GM12873 (cell line): ENCODE data around the gene PACS1.

Experiments
- TF ChIP-seq, protein P1 (sequence below): IDR thresholded peaks from 2 replicates; pipeline ENCODE4 v1.5.1; 2012; ENCODE audit warnings: low read depth, mild to moderate bottlenecking, moderate library complexity, low read length, control low read depth; ENCODE audit not compliant: insufficient read depth; ENCODE audit errors: missing control alignments

The PACS1 gene

DNA sequence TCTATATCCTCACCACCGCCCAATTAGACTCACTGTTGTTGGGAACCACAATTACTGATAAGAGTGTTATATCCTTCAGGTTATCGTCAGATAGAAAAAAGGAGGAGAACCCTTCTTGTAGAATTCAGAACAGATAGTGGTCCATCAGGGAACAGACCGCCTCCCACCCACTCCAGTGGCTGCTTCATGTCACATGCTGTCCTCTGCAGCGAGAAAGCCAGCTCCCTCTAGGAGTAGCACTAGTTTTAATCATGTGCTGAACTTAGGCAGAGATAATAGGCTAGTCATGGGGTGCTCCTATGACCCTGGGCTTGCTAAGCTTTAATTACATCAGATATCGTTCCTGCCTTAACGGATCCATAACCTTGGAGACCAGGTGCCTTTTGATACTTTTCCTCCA is 146.8 kb downstream of the PACS1 start:
- TF ChIP-seq, protein P1, sequence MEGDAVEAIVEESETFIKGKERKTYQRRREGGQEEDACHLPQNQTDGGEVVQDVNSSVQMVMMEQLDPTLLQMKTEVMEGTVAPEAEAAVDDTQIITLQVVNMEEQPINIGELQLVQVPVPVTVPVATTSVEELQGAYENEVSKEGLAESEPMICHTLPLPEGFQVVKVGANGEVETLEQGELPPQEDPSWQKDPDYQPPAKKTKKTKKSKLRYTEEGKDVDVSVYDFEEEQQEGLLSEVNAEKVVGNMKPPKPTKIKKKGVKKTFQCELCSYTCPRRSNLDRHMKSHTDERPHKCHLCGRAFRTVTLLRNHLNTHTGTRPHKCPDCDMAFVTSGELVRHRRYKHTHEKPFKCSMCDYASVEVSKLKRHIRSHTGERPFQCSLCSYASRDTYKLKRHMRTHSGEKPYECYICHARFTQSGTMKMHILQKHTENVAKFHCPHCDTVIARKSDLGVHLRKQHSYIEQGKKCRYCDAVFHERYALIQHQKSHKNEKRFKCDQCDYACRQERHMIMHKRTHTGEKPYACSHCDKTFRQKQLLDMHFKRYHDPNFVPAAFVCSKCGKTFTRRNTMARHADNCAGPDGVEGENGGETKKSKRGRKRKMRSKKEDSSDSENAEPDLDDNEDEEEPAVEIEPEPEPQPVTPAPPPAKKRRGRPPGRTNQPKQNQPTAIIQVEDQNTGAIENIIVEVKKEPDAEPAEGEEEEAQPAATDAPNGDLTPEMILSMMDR = no peak

DNA sequence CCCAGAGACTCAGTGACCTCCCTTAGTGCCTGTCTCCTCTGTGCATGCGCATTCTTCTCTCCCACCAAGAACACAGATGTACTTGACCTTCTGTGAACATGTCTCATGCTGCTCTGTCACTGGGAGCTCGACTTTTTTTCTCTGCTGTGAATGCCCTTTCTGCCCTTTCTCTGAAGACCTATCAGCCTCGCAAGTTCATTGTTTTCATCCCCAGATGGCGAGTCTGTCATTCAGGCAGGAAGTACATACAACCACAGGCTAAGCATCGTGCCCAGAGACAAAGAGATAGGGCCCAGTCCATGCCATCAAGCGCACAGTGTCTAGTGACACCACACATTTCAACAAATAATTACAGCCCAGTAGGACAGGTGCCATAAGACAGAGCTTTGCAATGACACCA is 148.0 kb downstream of the PACS1 start:
- TF ChIP-seq, protein P1 = no peak

DNA sequence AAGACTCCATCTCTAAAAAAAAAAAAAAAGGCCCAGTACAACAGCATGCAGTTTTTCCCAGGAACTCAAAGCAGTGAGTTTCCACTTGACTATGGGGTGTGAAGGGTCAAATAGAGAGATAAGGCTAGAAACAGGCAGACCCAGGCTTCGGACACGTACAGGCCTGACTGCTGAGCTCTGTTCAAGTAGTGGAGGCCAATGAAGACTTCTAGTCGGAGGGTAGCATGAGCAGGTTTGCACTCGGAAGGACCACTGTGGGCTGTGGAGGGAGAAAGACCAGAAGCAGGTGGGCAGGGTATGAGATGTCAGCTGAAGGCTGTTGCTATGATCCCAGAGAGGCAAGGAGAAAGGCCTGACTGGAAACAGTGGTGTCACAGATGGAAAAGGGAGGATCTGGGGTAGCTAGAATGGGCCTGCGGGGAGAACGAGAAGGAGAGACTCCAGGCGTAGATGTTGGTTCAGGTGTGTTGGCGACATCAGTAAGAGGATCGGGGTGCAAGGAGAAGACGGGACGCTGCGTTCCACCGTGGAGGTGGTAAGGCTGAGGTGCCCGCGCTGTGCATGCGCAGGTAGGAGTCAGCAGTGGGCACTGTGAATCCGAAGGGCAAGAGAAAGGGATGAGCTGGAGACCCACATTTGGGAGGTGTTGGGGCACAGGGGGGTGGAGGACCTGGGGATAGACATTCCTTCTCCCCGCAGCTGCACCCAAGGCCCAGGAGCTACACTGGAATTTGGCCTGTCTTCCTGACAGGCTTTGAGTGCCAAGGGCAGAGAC is 149.0 kb downstream of the PACS1 start:
- TF ChIP-seq, protein P1 = no peak

DNA sequence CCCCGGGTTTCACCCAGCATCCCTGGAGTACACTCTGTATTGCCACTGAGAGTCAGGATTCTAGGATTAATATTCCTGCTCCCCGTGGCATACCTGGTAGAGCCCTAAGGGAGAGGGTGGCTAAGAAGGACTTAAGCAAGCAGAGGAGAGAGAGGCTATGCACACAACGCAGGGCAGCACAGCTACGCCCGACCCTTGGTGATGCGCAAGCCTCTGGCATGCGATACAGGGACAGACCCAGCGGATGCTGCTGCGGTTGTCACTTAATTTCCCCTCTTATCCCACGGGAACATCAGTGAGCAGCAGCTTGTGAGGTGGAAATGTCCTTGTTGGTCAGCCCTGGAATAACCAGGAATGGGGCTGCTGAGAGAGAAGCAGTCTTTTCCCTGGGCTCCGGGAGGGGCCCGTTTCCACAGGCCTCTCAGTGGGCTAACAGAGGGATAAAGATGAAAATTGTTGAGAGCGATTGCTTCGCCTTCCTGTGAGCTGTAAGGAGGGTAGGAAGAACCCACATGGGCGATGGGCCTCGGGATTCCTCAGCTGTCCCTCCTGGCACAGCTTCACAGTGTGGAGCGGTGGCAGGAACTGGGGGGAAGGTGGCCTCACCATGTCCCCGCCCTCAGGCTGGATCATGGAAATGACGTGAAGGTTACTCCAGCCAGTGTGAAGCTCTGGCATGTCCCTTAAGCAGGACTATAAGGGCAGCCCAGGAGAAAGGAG is 149.9 kb downstream of the PACS1 start:
- TF ChIP-seq, protein P1 = no peak

DNA sequence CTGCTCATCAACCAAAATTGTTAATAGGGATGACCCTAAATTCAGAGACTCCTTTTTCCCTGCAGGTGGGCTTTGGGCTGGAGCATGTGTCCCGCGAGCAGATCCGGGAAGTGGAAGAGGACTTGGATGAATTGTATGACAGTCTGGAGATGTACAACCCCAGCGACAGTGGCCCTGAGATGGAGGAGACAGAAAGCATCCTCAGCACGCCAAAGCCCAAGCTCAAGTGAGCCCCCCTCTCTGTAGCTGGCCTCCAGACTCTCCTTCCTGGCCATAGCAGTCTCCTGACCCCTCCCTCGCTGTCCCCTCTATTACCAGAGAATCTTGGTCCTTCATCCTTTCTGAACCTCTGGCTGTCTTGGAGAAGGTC is 150.5 kb downstream of the PACS1 start:
- TF ChIP-seq, protein P1 = no peak

DNA sequence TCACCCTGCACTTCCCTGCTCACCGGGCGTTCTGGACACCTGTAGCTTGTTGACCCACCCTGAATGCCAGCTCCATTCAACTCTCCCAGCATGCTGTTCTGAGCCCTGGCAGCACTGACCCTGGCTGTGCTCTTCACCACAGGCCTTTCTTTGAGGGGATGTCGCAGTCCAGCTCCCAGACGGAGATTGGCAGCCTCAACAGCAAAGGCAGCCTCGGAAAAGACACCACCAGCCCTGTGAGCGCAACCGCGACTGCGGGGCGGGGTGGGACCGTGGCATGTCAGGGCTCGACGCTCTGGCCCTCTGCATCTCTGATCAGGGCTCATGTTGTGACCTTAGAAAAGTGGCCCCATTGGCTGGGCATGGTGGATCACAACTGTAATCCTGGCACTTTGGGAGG is 150.9 kb downstream of the PACS1 start:
- TF ChIP-seq, protein P1 = no peak

DNA sequence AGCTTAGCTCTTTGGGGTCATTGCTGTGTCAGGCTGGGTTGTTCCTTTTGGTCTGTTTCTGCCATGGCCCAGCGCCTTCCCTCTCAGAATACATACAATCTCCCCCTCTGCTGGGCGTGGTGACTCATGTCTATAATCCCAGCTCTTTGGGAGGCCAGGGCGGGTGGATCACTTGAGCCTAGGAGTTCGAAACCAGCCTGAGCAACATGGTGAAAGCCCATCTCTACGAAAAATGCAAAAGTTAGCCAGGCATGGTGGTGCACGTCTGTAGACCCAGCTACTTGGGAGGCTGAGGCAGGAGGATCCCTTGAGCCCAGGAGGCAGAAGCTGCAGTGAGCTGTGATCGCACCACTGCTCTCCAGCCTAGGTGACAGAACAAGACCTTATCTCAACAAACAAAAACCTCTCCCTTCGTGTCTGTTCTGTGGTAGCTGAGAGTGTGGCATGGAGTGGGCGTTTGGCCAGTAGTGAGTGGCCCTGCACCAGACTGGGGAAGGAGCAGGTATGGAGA is 151.7 kb downstream of the PACS1 start:
- TF ChIP-seq, protein P1 = no peak
